Kidney epithelial cell (primary cell): Measurements from ENCODE around the gene MARCHF7. TPM values are rescaled to one million over a fixed set of nuclear protein-coding genes. Genes with fewer than 3 reads are reported as not detected.

Experiments
- DNase-seq: peaks from one replicate; pipeline ENCODE4 v3.0.0-alpha.2; 2010; ENCODE audit warnings: low read depth
- H3K27me3 ChIP-seq: 2 replicates; pipeline ENCODE4 v1.6.0; 2011; ENCODE audit warnings: low read length; ENCODE audit not compliant: control insufficient read depth, insufficient read depth
- H3K36me3 ChIP-seq: 2 replicates; pipeline ENCODE4 v1.5.1; 2011; ENCODE audit warnings: low read length; ENCODE audit not compliant: control insufficient read depth, insufficient read depth
- H3K4me3 ChIP-seq: 2 replicates; pipeline ENCODE4 v1.5.1; 2011; ENCODE audit warnings: low read depth, mild to moderate bottlenecking, control low read depth, low read length
- CTCF ChIP-seq: IDR thresholded peaks from 2 replicates; pipeline ENCODE4 v1.5.1; 2011; ENCODE audit warnings: mild to moderate bottlenecking, moderate library complexity, low read length, control low read depth, inconsistent platforms; ENCODE audit not compliant: insufficient read depth, poor library complexity, severe bottlenecking
- total RNA-seq: library from RNA; depleted of rRNA; stranded (reverse); fragments of >200 nt; gene quantifications from 2 replicates; pipeline ENCODE4 v1.2.3, GENCODE V29; 2015

MARCHF7 gene
- total RNA-seq, 1 donor from 2014 or later, result 87.6 TPM

- no peak for TF ChIP-seq CTCF
- no peak overlapping the region for H3K4me3 ChIP-seq
- DNase-seq, result no peak
- no peaks in the 10 kb centered on the region for H3K27me3 ChIP-seq
- no peaks in the 10 kb centered on the region for H3K36me3 ChIP-seq
Observed at GRCh38 chr2:159708066-159708760, 4.1 kb upstream of the MARCHF7 start.

GRCh38 chr2:159710601-159711180 is 1.6 kb upstream of the MARCHF7 start:
- H3K27me3 ChIP-seq, result no peaks in the 10 kb centered on the region
- DNase-seq, result no peak
- TF ChIP-seq CTCF, result no peak
- H3K4me3 ChIP-seq, result no peak overlapping the region
- H3K36me3 ChIP-seq, result no peaks in the 10 kb centered on the region

GRCh38 chr2:159711562-159712142 is 654 bp upstream of the MARCHF7 start:
- TF ChIP-seq CTCF, result no peak
- H3K27me3 ChIP-seq, result no peaks in the 10 kb centered on the region
- DNase-seq, result peak; percentile 23
- H3K36me3 ChIP-seq, result no peaks in the 10 kb centered on the region
- H3K4me3 ChIP-seq, result peak overlapping the region; percentile 77

GRCh38 chr2:159712929-159713420 is 669 bp downstream of the MARCHF7 start:
- DNase-seq, result no peak
- Histone ChIP-seq H3K36me3 (no peaks in the 10 kb centered on the region), H3K4me3 (peak overlapping the region; percentile 77), H3K27me3 (no peaks in the 10 kb centered on the region)
- TF ChIP-seq CTCF, result no peak

- Histone ChIP-seq H3K27me3 (no peaks in the 10 kb centered on the region), H3K36me3 (no peaks in the 10 kb centered on the region), H3K4me3 (peak overlapping the region; percentile 77)
- DNase-seq, result no peak
- no peak for TF ChIP-seq CTCF
Observed at GRCh38 chr2:159713631-159714246, 1.4 kb downstream of the MARCHF7 start.
